ENCODE measurements around the gene ZNF697. TPM values are rescaled to one million over a fixed set of nuclear protein-coding genes. Genes with fewer than 3 reads are reported as not detected.

ZNF697 gene
- total RNA-seq (2012; rRNA removed) = 10.2 and 14.4 TPM in 2 replicates
- polyA plus RNA-seq (2012; rRNA removed) = 5.7 and 6.2 TPM in 2 replicates
- polyA plus RNA-seq (2012; cell fraction: cytosol; rRNA removed) = 1.9 and 2.6 TPM in 2 replicates
- 6.9 and 8.3 TPM in 2 replicates for polyA plus RNA-seq (2012; cell fraction: nucleus; rRNA removed; ENCODE audit: low replicate concordance)
- percentile 86 among the genes with signal in this experiment for Bru-seq, nascent RNA
- percentile 77 among the genes with signal in this experiment for BruChase-seq, experiment 1, labeled RNA remaining after a 6-hour chase
- percentile 84 among the genes with signal in this experiment for BruChase-seq, experiment 2, labeled RNA remaining after a 2-hour chase
- long read RNA-seq, partial matches to known transcripts = 0 of 2 reads
- long read RNA-seq, other reads (novel, unspliced or antisense) = 2 of 2 reads

DNA sequence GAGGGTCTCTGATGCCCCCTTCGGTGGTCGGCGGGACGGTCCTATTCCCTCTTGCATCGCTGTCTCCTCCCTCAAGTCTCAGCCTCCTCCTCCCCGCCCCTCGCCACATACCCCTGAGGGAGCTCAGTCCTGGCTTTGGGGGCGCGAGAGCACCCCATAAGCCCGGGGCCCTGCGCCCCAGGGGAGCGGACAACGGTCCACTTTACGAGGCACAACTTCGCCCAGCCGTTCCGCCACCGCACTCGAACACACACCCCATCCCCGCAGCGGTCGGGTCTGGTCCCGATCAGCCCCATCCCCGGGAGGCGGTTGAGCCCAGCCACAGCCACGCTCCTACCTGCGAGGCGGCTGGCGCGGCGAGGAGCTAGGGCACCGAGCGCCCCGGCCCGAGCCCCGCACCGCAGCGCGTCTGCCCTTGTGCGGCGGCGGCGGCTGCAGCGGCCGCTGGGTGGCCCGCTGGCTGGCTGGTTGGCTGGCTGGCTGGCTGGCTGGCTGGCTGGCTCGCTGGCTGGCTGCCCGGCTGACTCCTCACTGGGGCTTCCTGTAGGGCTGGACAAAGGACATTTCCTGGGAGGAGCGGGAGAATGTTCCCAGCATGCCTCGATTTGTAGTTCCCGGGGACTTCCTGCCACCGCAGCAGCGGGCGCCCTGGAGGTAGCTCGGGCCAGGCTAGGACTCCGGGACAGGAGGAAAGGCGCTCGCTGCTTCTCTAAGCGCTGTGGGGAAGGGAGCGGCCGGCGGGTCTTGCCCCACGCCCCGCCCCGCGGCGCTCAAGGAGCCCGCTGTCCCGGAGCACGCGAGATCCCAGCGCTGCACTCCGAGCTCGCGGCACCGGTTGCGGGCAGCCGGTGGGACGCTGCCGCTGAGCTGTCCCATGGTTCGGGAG is at the start of gene ZNF697:
TSS of gene ZNF697 (minus strand) at position 533 of the 886 bp plus-strand sequence. CDS start 22,166 bp downstream, outside the sequence.
- WGBS, 2 experiments (ENCODE audit: extremely low coverage in 2 of 2, insufficient read length in 1 of 2) = 0% methylated on average over 47 of the region's 81 CpGs; no CpG with 5 or more reads in 1 of the 2 experiments
- Histone ChIP-seq H4K20me1 (ENCODE audit: insufficient read depth, low read length) (peaks cover 6% of the 10 kb centered on the region), H3K23ac (ENCODE audit: low read depth, low read length) (peak within 1 kb of the TSS; percentile 99), H3K27me3 (ENCODE audit: control insufficient read depth, insufficient read depth, low read length) (no peaks in the 10 kb centered on the region), H3K9ac (ENCODE audit: low read depth, low read length) (peak within 1 kb of the TSS; percentile 82), H3K56ac (ENCODE audit: extremely low read depth, insufficient read depth, low read length) (peak within 1 kb of the TSS; percentile 90), H3K18ac (ENCODE audit: low read depth, low read length) (peak within 1 kb of the TSS; percentile 25), H2AK9ac (replicated peaks; ENCODE audit: low read depth, low read length, poor library complexity) (peak within 1 kb of the TSS; percentile 98), H3K79me1 (ENCODE audit: low read depth in 1 of 2, low read length in 2 of 2) (peaks cover 15 to 47% of the 10 kb centered on the region in 2 experiments), H2AK5ac (ENCODE audit: low read depth, low read length) (peak within 1 kb of the TSS; percentile 97), H4K91ac (ENCODE audit: insufficient read depth, low read depth, low read length) (peak within 1 kb of the TSS; percentile 96), H3K4me1 (ENCODE audit: control insufficient read depth, insufficient read depth, low read length) (peaks cover 11% of the 10 kb centered on the region), H3K9me1 (ENCODE audit: insufficient read depth, low read length) (peaks cover 12% of the 10 kb centered on the region), H2AFZ (replicated peaks; ENCODE audit: low read length, poor library complexity) (peak within 1 kb of the TSS; percentile 91), H2BK15ac (ENCODE audit: low read depth, low read length) (peak within 1 kb of the TSS; percentile 89; the same call in 2 of the 3 replicates), H4K5ac (ENCODE audit: low read depth, low read length) (peak within 1 kb of the TSS; percentile 71), H2BK120ac (ENCODE audit: low read depth, low read length) (peak within 1 kb of the TSS; percentile 88), H3K36me3 (ENCODE audit: control insufficient read depth, insufficient read depth, low read length) (no peaks in the 10 kb centered on the region), H2BK5ac (ENCODE audit: low read depth, low read length, poor library complexity, severe bottlenecking) (peak within 1 kb of the TSS; percentile 87), H4K8ac (ENCODE audit: low read depth in 2 of 2, low read length in 2 of 2) (peak within 1 kb of the TSS; percentile 59 to 82), H3K14ac (replicated peaks; ENCODE audit: low read depth, low read length) (peak within 1 kb of the TSS; percentile 94), H3K4me2 (ENCODE audit: low read depth, low read length) (peak within 1 kb of the TSS; percentile 99), H3K4ac (ENCODE audit: low read depth, low read length) (peak within 1 kb of the TSS; percentile 91), H3K4me3 (ENCODE audit: insufficient read depth, low read depth, low read length) (peak within 1 kb of the TSS; percentile 78), H3K27ac (ENCODE audit: insufficient read depth, low read length) (peak within 1 kb of the TSS; percentile 91), H2BK20ac (ENCODE audit: low read depth, low read length) (peak within 1 kb of the TSS; percentile 45; the same call in 1 of the 2 replicates), H3K9me3 (ENCODE audit: control insufficient read depth, insufficient read depth, low read length) (no peaks in the 10 kb centered on the region)
- in situ Hi-C loops (cut with MboI; ENCODE audit: low sequenced_read_pairs) (no loop called here), dilution Hi-C loops (cut with HindIII; ENCODE audit: low sequenced_read_pairs, unreplicated experiment) (no loop called here), intact Hi-C loops (cut with micrococcal nuclease) (loop anchor here (1.0 to 5.0 kb wide), 3 partner anchors 15 to 64 kb away; partner anchors contain the start of gene PHGDH)
- ChIA-PET POLR2A (ENCODE audit: unreplicated experiment) (no interaction called here), CTCF (interaction anchor here (0.8 to 2.2 kb wide), 8 partner anchors 12 to 37 kb away, joined by 3 to 8 read pairs (median 4); no protein-coding TSS in a partner anchor)
- ATAC-seq (ENCODE audit: low read depth) = peak; percentile 85
- no TSS peak for BruUV-seq (replicated peaks)
- peak; percentile 98 for DNase-seq
- TF ChIP-seq BHLHE40 (IDR thresholded peaks at IDR 0.05; ENCODE audit: low read depth, low read length) (no peak), CHD1 (IDR thresholded peaks at IDR 0.05; ENCODE audit: low read depth, low read length) (no peak; the same call in 1 of the 2 replicates), CEBPB (IDR thresholded peaks at IDR 0.05; ENCODE audit: low read depth, low read length) (no peak), SMC3 (IDR thresholded peaks at IDR 0.05; ENCODE audit: low read depth, low read length) (peak; percentile 7; the same call in 1 of the 2 replicates), RCOR1 (IDR thresholded peaks at IDR 0.05; ENCODE audit: insufficient replicate concordance, low read length) (no peak), RAD21 (IDR thresholded peaks at IDR 0.05; ENCODE audit: low read length) (peak; percentile 41), MAZ (IDR thresholded peaks at IDR 0.05; ENCODE audit: borderline replicate concordance, low read depth, low read length) (peak; percentile 39; the same call in 1 of the 2 replicates)
- TF ChIP-seq, protein P1, sequence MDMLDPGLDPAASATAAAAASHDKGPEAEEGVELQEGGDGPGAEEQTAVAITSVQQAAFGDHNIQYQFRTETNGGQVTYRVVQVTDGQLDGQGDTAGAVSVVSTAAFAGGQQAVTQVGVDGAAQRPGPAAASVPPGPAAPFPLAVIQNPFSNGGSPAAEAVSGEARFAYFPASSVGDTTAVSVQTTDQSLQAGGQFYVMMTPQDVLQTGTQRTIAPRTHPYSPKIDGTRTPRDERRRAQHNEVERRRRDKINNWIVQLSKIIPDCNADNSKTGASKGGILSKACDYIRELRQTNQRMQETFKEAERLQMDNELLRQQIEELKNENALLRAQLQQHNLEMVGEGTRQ (IDR thresholded peaks at IDR 0.05; ENCODE audit: low read depth, low read length) = no peak
- TF ChIP-seq, protein P2, sequence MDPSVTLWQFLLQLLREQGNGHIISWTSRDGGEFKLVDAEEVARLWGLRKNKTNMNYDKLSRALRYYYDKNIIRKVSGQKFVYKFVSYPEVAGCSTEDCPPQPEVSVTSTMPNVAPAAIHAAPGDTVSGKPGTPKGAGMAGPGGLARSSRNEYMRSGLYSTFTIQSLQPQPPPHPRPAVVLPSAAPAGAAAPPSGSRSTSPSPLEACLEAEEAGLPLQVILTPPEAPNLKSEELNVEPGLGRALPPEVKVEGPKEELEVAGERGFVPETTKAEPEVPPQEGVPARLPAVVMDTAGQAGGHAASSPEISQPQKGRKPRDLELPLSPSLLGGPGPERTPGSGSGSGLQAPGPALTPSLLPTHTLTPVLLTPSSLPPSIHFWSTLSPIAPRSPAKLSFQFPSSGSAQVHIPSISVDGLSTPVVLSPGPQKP (IDR thresholded peaks at IDR 0.05; ENCODE audit: borderline replicate concordance, low read depth, low read length) = no peak
- TF ChIP-seq, protein P3, sequence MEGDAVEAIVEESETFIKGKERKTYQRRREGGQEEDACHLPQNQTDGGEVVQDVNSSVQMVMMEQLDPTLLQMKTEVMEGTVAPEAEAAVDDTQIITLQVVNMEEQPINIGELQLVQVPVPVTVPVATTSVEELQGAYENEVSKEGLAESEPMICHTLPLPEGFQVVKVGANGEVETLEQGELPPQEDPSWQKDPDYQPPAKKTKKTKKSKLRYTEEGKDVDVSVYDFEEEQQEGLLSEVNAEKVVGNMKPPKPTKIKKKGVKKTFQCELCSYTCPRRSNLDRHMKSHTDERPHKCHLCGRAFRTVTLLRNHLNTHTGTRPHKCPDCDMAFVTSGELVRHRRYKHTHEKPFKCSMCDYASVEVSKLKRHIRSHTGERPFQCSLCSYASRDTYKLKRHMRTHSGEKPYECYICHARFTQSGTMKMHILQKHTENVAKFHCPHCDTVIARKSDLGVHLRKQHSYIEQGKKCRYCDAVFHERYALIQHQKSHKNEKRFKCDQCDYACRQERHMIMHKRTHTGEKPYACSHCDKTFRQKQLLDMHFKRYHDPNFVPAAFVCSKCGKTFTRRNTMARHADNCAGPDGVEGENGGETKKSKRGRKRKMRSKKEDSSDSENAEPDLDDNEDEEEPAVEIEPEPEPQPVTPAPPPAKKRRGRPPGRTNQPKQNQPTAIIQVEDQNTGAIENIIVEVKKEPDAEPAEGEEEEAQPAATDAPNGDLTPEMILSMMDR (conservative IDR thresholded peaks at IDR 0.05; ENCODE audit: low read depth, low read length) = peak; percentile 53

Measured in IMR-90 (cell line).